ENCODE results near the gene TMEM121. TPM values are rescaled to one million over a fixed set of nuclear protein-coding genes. Genes with fewer than 3 reads are reported as not detected.
A peak's percentile ranks its signal among the peaks of the same experiment; 100 is the strongest.

TMEM121 gene
- total and polyA plus RNA-seq, 2 of the 8 experiments (the other 6 are each of a cell fraction or from before 2014, with no cell fraction given) = 1.9 TPM; not detected in 1

GRCh38 chr14:105537580-105538474 is 11.4 kb downstream of the TMEM121 start:
- Histone ChIP-seq H3K4me1 (replicated peaks in 1 of 4; ENCODE audit: control insufficient read depth in 3 of 4, insufficient read depth in 4 of 4, low read length in 3 of 4) (no peaks in the 10 kb centered on the region), H3K27ac (ENCODE audit: low read depth, low read length) (no peak overlapping the region), H3K27me3 (replicated peaks in 1 of 4; ENCODE audit: control insufficient read depth in 3 of 4, extremely low read depth in 1 of 4, insufficient read depth in 3 of 4, low read length in 3 of 4) (no peaks in the 10 kb centered on the region; a peak in 1 of 7 replicates), H3K18ac (ENCODE audit: extremely low read depth, low read length) (no peak overlapping the region), H4K8ac (ENCODE audit: extremely low read depth, insufficient read depth, low read length) (no peak overlapping the region), H4K20me1 (replicated peaks in 1 of 2; ENCODE audit: control insufficient read depth in 1 of 2, insufficient read depth in 2 of 2, low read length in 2 of 2) (no peaks in the 10 kb centered on the region), H2BK12ac (ENCODE audit: low read depth, low read length) (no peak overlapping the region), H3K23ac (ENCODE audit: insufficient read length) (no peak overlapping the region), H2BK15ac (ENCODE audit: low read length) (no peak overlapping the region), H3K36me3 (ENCODE audit: control insufficient read depth in 2 of 4, insufficient read depth in 4 of 4, low read length in 3 of 4) (no peaks in the 10 kb centered on the region), H2BK120ac (replicated peaks; ENCODE audit: low read depth, low read length) (no peak overlapping the region), H3K14ac (ENCODE audit: insufficient read length) (no peak overlapping the region), H2AFZ (ENCODE audit: low read length) (no peak overlapping the region), H3K79me1 (ENCODE audit: low read depth, low read length) (no peaks in the 10 kb centered on the region), H3K79me2 (ENCODE audit: control insufficient read depth in 1 of 2, insufficient read depth in 2 of 2, low read length in 2 of 2) (no peaks in the 10 kb centered on the region), H3K4me3 (ENCODE audit: extremely low read depth in 1 of 4, insufficient read depth in 2 of 4, low read depth in 3 of 4, low read length in 4 of 4) (no peak overlapping the region), H2BK5ac (ENCODE audit: low read depth, low read length) (no peak overlapping the region), H3K23me2 (ENCODE audit: low read depth, low read length) (no peaks in the 10 kb centered on the region), H4K91ac (replicated peaks; ENCODE audit: insufficient read length, low read length) (no peak overlapping the region), H3K56ac (replicated peaks; ENCODE audit: insufficient read length, low read depth, low read length) (no peak overlapping the region), H3K4me2 (ENCODE audit: insufficient read depth in 1 of 2, low read depth in 2 of 2, low read length in 2 of 2) (no peak overlapping the region), H3K9me3 (ENCODE audit: insufficient read depth in 2 of 2, low read depth in 1 of 2, low read length in 1 of 2) (peaks cover 18 to 84% of the 10 kb centered on the region in 2 experiments; a peak in 3 of 4 replicates), H3K9ac (replicated peaks in 1 of 4; ENCODE audit: extremely low read depth in 1 of 4, low read depth in 3 of 4, low read length in 3 of 4) (no peak overlapping the region), H3K4ac (replicated peaks; ENCODE audit: insufficient read length, low read depth, low read length) (no peak overlapping the region), H4K5ac (ENCODE audit: insufficient read length, low read depth, low read length) (no peak overlapping the region), H2BK20ac (ENCODE audit: low read length) (no peak overlapping the region), H2AK5ac (ENCODE audit: low read depth, low read length) (no peak overlapping the region)
- 64% methylated on average over 16 of the region's 30 CpGs; no CpG with 5 or more reads in 1 of the 2 experiments for WGBS, 2 experiments (ENCODE audit: extremely low coverage in 1 of 2, insufficient coverage in 1 of 2, insufficient read length in 1 of 2, insufficient replicate concordance in 2 of 2, low coverage in 1 of 2, low lambda C conversion rate in 2 of 2, missing lambda C conversion rate in 1 of 2)
- POLR2A ChIA-PET (ENCODE audit: partially characterized antibody) = no interaction called here
- FAIRE-seq (no peak), DNase-seq (ENCODE audit: low read depth in 1 of 2, low spot score in 2 of 2) (peak in 1 of 2 experiments; percentile 86)
- peak; percentile 64 to 79 for TF ChIP-seq RAD21 (IDR thresholded peaks at IDR 0.05 in 1 of 2, conservative IDR thresholded peaks at IDR 0.05 in 1 of 2; ENCODE audit: low read depth in 2 of 2, low read length in 2 of 2)
- TF ChIP-seq CTCF (IDR thresholded peaks at IDR 0.05; ENCODE audit: control extremely low read depth in 1 of 3, insufficient read depth in 1 of 3, low read depth in 1 of 3, low read length in 3 of 3) = peak in 2 of 3 experiments; percentile 69 to 82; a peak in 3 of 4 replicates
- TF ChIP-seq KDM1A (IDR thresholded peaks at IDR 0.05; ENCODE audit: borderline replicate concordance, low read length) = no peak
- TF ChIP-seq TCF12 (IDR thresholded peaks at IDR 0.05; ENCODE audit: low read depth, low read length) = no peak
- CTCF ChIA-PET (ENCODE audit: partially characterized antibody) = interaction anchor here (0.7 to 2.9 kb wide), 7 partner anchors 9 to 463 kb away, joined by 3 to 21 read pairs (median 4); no protein-coding TSS in a partner anchor

Data from H1 (cell line).